OCI-LY1 (cell line): Measurements from ENCODE around the gene BPTF.
"Not testable (repeated sequence)": the region's sequence is repeated elsewhere in the genome, so short reads cannot be mapped to it uniquely, and the experiment has no call there.

Source experiments
- H2AFZ ChIP-seq: fragments of 200-600 bp; sonication (generic), shearing (Covaris generic); 2 replicates; pipeline ENCODE4 v1.6.0; 2014; ENCODE audit warnings: antibody characterized with exemption, mild to moderate bottlenecking, low read length
- H3F3A ChIP-seq: fragments of 200-600 bp; sonication (generic), shearing (Covaris generic); 2 replicates; pipeline ENCODE4 v1.6.0; 2014; ENCODE audit warnings: mild to moderate bottlenecking, antibody characterized with exemption, low read length, moderate library complexity; ENCODE audit not compliant: insufficient read depth
- H3K27ac ChIP-seq: fragments of 200-600 bp; sonication (generic); 2 replicates; pipeline ENCODE4 v1.5.1; 2014; ENCODE audit warnings: low read length, mixed run types, mild to moderate bottlenecking, low read depth; ENCODE audit not compliant: poor library complexity, severe bottlenecking
- H3K27me3 ChIP-seq: fragments of 200-600 bp; sonication (generic); 2 replicates; pipeline ENCODE4 v1.6.0; 2014; ENCODE audit warnings: antibody characterized with exemption, mild to moderate bottlenecking, low read length, moderate library complexity; ENCODE audit not compliant: insufficient read depth
- H3K36me3 ChIP-seq: fragments of 200-600 bp; sonication (generic); 2 replicates; pipeline ENCODE4 v1.6.1; 2014; ENCODE audit warnings: mild to moderate bottlenecking, antibody characterized with exemption, low read length, moderate library complexity, mixed read lengths; ENCODE audit not compliant: insufficient read depth
- H3K4me1 ChIP-seq: fragments of 200-600 bp; sonication (generic); 2 replicates; pipeline ENCODE4 v1.5.1; 2014; ENCODE audit warnings: mild to moderate bottlenecking, low read length, moderate library complexity; ENCODE audit not compliant: insufficient read depth, severe bottlenecking
- H3K4me2 ChIP-seq: fragments of 200-600 bp; sonication (generic), shearing (Covaris generic); 2 replicates; pipeline ENCODE4 v1.6.1; 2014; ENCODE audit warnings: low read length
- H3K4me3 ChIP-seq: fragments of 200-600 bp; sonication (generic); 2 replicates; pipeline ENCODE4 v1.5.1; 2014; ENCODE audit warnings: low read length, low read depth, mild to moderate bottlenecking, mixed read lengths; ENCODE audit not compliant: poor library complexity, severe bottlenecking
- H3K79me2 ChIP-seq: fragments of 200-600 bp; shearing (Covaris generic); 2 replicates; pipeline ENCODE4 v1.6.1; 2016; ENCODE audit warnings: mixed run types, low read length, mixed read lengths; ENCODE audit not compliant: insufficient read depth
- H3K9ac ChIP-seq: fragments of 200-600 bp; sonication (generic), shearing (Covaris generic); 2 replicates; pipeline ENCODE4 v1.6.1; 2014; ENCODE audit warnings: mild to moderate bottlenecking, low read length, mixed read lengths
- H3K9me2 ChIP-seq: fragments of 200-600 bp; sonication (generic), shearing (Covaris generic); 2 replicates; pipeline ENCODE4 v1.6.1; 2014; ENCODE audit warnings: low read depth, mild to moderate bottlenecking, low read length, mixed read lengths
- H3K9me3 ChIP-seq: fragments of 200-600 bp; shearing (Covaris generic); 2 replicates; pipeline ENCODE4 v1.6.1; 2014; ENCODE audit warnings: low read length, mixed read lengths
- H4K20me1 ChIP-seq: fragments of 200-600 bp; sonication (generic), shearing (Covaris generic); 2 replicates; pipeline ENCODE4 v1.6.0; 2016; ENCODE audit warnings: mild to moderate bottlenecking, low read length; ENCODE audit not compliant: insufficient read depth
- EZH2 ChIP-seq: fragments of 200-600 bp; sonication (generic), shearing (Covaris generic); IDR thresholded peaks from 2 replicates; pipeline ENCODE4 v1.8.0; 2017; ENCODE audit warnings: borderline replicate concordance, mixed run types, mild to moderate bottlenecking, antibody characterized with exemption, low read length, moderate library complexity, mixed read lengths
- TF ChIP-seq, protein P1 (sequence below): fragments of 200-600 bp; sonication (generic), shearing (Covaris generic); IDR thresholded peaks from 2 replicates; pipeline ENCODE4 v1.5.1; 2017; ENCODE audit warnings: mild to moderate bottlenecking, antibody characterized with exemption, low read length, moderate library complexity, mixed read lengths

The BPTF gene

GRCh38 chr17:67841992-67842391 is 16.7 kb downstream of the BPTF start:
- peaks cover 29% of the 10 kb centered on the region for H3K36me3 ChIP-seq
- H3F3A ChIP-seq: no peaks in the 10 kb centered on the region
- H3K4me2 ChIP-seq: no peak overlapping the region
- TF ChIP-seq EZH2: no peak
- TF ChIP-seq, protein P1, sequence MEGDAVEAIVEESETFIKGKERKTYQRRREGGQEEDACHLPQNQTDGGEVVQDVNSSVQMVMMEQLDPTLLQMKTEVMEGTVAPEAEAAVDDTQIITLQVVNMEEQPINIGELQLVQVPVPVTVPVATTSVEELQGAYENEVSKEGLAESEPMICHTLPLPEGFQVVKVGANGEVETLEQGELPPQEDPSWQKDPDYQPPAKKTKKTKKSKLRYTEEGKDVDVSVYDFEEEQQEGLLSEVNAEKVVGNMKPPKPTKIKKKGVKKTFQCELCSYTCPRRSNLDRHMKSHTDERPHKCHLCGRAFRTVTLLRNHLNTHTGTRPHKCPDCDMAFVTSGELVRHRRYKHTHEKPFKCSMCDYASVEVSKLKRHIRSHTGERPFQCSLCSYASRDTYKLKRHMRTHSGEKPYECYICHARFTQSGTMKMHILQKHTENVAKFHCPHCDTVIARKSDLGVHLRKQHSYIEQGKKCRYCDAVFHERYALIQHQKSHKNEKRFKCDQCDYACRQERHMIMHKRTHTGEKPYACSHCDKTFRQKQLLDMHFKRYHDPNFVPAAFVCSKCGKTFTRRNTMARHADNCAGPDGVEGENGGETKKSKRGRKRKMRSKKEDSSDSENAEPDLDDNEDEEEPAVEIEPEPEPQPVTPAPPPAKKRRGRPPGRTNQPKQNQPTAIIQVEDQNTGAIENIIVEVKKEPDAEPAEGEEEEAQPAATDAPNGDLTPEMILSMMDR: no peak
- H3K4me3 ChIP-seq: no peak overlapping the region
- H3K27me3 ChIP-seq: no peaks in the 10 kb centered on the region
- H3K9me3 ChIP-seq: no peaks in the 10 kb centered on the region
- H3K27ac ChIP-seq: no peak overlapping the region
- peaks cover 16% of the 10 kb centered on the region for H3K4me1 ChIP-seq
- H3K9me2 ChIP-seq: no peaks in the 10 kb centered on the region
- H3K9ac ChIP-seq: no peak overlapping the region
- H3K79me2 ChIP-seq: peaks cover 95% of the 10 kb centered on the region
- no peak overlapping the region for H2AFZ ChIP-seq
- H4K20me1 ChIP-seq: no peaks in the 10 kb centered on the region

GRCh38 chr17:67842648-67843047 is 17.3 kb downstream of the BPTF start:
- H3K4me3 ChIP-seq: no peak overlapping the region
- peaks cover 95% of the 10 kb centered on the region for H3K79me2 ChIP-seq
- H3F3A ChIP-seq: no peaks in the 10 kb centered on the region
- H3K27me3 ChIP-seq: no peaks in the 10 kb centered on the region
- no peak overlapping the region for H2AFZ ChIP-seq
- H3K9ac ChIP-seq: no peak overlapping the region
- no peaks in the 10 kb centered on the region for H3K9me2 ChIP-seq
- no peaks in the 10 kb centered on the region for H4K20me1 ChIP-seq
- no peaks in the 10 kb centered on the region for H3K9me3 ChIP-seq
- TF ChIP-seq EZH2: no peak
- TF ChIP-seq, protein P1: no peak
- peaks cover 29% of the 10 kb centered on the region for H3K36me3 ChIP-seq
- H3K4me1 ChIP-seq: peaks cover 10% of the 10 kb centered on the region
- no peak overlapping the region for H3K27ac ChIP-seq
- no peak overlapping the region for H3K4me2 ChIP-seq

DNA sequence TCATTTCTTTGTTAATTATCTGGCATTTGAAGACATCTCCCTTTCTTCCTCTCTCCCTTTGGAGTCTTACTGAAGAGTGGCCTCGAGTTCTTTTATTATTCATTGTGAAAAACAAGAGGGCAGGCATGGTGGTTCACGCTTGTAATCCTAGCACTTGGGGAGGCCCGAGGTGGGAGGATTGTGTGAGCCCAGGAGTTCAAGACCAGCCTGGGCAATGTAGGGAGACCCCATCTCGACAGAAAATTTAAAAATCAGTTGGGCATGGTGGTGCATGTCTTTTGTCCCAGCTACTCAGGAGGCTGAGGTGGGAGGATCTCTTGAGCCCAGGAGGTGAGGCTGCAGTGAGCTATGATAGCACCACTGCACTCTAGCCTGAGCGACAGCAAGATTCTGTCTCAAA is 20.1 kb downstream of the BPTF start:
- Histone ChIP-seq H3K4me1 (no peaks in the 10 kb centered on the region), H3K9ac (no peak overlapping the region), H3K36me3 (peaks cover 41% of the 10 kb centered on the region), H3K79me2 (peaks cover 95% of the 10 kb centered on the region), H3K27me3 (no peaks in the 10 kb centered on the region), H4K20me1 (no peaks in the 10 kb centered on the region), H3K9me3 (peaks cover 3% of the 10 kb centered on the region; the same call in 1 of the 2 replicates), H2AFZ (no peak overlapping the region), H3K4me2 (no peak overlapping the region), H3K4me3 (no peak overlapping the region), H3K27ac (no peak overlapping the region), H3F3A (no peaks in the 10 kb centered on the region), H3K9me2 (no peaks in the 10 kb centered on the region)
- TF ChIP-seq, protein P1: no peak
- no peak for TF ChIP-seq EZH2

- H2AFZ ChIP-seq, H3K27me3 ChIP-seq, H3K4me3 ChIP-seq, H3K9me2 ChIP-seq, H3F3A ChIP-seq, H3K27ac ChIP-seq, H4K20me1 ChIP-seq, H3K9me3 ChIP-seq, H3K4me2 ChIP-seq, H3K9ac ChIP-seq: not testable (repeated sequence)
- Histone ChIP-seq H3K79me2 (peaks cover 95% of the 10 kb centered on the region), H3K36me3 (peaks cover 36% of the 10 kb centered on the region), H3K4me1 (peaks cover 15% of the 10 kb centered on the region)
These were observed 22.9 kb downstream of the BPTF start for GRCh38 chr17:67848189-67848588.

GRCh38 chr17:67848846-67849245 is 23.5 kb downstream of the BPTF start:
- not testable (repeated sequence) for H3K9me3 ChIP-seq, H3K27me3 ChIP-seq, H3F3A ChIP-seq, H3K9me2 ChIP-seq, H3K4me2 ChIP-seq, H4K20me1 ChIP-seq, H3K27ac ChIP-seq, H2AFZ ChIP-seq, H3K4me3 ChIP-seq, H3K9ac ChIP-seq
- Histone ChIP-seq H3K36me3 (peaks cover 42% of the 10 kb centered on the region), H3K4me1 (peaks cover 15% of the 10 kb centered on the region), H3K79me2 (peaks cover 95% of the 10 kb centered on the region)
